Measurements from ENCODE around the gene BRME1.
A peak's percentile ranks its signal among the peaks of the same experiment; 100 is the strongest.

Gene BRME1

DNA sequence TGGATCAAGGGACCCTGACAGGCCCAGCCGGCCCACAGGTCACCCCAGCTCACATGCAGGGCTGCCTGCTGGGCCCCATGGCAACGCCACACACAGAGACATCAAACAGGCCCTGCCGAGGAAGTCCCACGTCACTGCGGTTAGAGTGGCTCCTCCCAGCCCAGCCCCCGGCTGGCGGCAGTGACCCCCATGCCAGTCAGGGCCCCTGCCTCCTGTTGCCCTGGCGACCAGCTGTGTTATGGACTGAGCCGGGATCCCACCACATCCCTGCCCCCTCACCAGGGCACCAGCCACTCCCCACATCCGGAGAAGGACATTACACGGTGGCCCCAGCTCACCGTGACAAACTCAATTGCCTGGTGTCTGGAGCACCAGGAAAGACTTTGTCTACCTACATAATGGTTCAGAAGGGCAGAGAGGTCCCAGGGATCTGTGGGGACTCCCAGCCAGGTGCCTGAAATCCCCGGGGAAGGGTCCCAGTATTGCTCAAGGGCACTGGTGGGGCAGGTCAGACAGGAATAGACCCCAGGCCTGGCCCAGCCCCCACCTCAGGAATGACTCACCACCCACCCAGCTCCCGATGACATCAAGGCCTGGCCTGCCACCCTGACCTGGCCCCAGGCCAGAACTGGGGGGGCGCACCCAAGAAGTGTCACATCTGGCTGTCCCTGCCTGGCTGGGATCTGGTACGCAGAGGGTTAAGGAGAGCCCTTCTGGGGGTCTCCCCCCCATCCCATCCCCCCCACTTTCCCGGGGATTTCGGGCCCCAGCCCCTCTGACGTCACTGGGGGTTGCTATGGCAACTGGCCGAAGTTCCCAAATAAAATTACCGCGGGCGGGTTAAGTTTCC, 59.1 kb downstream of the BRME1 start:
- peak; percentile 77 to 87 for DNase-seq (ENCODE audit: low read depth in 2 of 2)

DNA sequence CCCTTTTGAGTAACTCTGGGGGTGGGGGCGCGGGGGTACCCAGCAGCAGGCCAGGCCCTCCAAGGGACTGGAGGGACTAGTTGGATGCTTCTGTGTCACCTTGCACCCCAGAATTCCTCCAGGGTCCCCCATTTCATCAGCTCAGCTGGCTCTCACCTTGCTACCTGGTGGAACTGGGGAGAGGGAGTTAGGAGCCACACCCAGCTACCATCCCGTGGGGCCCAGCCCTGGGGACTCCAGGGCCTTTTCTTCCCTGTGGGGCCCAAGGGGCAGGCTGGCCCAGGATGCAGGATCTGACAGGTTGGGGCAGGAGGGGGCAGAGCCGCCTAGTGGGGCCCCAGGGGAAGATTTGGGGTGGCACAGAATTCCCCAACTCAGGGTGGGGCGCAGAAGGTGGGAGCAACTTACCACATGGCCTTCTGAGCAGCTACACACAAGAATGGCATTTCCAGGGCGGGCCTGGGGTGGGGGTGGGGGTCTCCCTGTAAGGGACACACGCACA, 61.7 kb downstream of the BRME1 start:
- DNase-seq (ENCODE audit: low read depth in 2 of 2) = no peak

DNA sequence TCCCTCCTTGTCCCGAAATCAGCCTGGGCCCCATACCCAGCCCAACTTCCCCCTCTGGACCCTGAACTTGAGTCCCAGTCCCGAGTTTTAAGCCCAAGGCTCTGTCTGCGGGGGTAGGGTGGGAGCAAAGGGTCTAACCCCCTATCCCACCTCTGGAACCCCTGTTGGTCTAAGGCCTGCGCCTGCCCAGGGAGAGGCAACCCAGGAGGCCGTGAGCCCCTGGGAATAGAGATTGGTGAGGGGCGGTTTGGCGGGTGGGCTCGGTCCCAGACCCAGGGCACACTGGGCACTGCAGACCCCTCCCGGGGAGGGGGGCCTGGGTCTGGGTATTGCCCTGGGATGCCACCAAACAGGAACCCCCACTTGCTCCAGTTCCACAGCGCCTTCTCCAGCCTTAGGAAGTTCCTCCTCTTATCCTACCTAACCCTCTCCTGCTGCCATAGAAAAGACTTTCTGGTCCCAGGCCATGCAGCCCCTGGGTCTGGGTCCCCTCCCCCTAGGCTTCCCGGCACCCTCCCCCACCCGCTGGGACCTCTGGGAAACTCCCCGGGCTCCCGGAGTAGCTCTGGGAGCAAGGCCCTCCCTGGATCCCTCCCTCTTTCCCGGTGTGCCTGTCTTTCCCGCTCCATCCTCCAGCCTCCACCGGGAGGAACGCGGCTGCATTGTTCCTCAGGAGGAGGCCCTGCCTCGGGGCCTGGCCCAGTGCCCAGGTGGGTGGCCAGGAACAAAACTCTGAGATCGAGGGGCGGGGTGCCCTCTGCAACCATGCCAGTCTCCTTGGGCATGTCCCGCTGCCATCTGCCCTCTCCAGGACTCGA, 62.6 kb downstream of the BRME1 start:
- no peak for DNase-seq (ENCODE audit: low read depth in 2 of 2)

DNA sequence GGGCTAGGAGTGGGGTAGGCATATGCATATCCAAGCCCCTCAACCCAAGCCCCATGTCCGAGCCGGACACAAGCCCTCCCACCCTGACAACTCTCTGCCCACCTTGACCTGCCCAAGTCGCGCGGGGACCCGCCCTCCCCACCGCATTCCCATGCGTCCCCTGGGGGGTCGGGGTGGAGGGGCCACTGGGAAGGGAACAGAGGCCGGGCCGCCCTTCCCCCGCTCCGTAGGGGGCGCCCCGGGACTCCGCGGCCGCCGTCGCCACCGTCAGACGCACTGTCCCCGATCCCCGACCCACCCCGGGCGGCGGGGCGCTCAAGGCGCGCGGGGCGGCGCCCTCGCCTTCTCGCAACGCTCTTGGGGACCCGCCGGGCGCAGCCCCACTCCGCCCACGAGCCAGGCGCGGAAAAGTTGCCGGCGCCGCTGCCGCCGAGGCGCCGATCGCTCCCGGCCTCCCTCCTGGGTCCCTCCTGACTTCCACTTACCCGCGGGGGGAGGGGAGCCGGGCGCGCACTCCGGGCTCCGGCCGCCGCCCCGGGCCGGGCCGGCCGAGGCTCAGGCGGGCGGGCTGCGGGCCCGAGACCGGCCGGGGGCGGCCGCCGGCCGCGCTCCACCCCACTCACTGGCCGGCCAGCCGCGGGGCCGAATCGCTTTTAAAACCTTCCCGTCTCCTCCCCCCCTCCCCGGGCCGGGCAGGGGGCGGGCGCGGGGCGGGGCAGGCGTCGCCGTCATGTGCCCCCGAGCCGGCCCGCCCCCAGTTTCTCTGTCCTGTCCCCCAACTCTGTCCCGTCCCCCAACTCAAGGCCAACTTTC, 63.4 kb downstream of the BRME1 start:
- DNase-seq (ENCODE audit: low read depth in 2 of 2) = peak in 1 of 2 donors; percentile 60

DNA sequence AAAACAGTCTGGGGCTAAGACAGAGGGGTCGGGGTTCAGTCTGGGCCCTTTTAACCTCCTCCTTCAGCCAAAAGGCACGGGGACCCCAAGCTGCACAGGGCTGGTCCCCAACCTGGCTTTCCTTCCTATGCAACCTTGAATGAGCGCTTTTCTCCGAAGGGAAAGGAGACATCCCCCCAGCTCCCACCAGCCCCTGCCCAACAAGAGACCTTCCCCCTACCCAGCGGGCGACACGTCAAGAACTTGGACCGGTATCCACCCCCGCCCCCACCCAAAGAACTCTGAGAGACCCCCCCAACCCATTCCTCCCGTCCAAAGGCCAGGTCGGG, 64.0 kb downstream of the BRME1 start:
- DNase-seq (ENCODE audit: low read depth in 2 of 2) = no peak

DNA sequence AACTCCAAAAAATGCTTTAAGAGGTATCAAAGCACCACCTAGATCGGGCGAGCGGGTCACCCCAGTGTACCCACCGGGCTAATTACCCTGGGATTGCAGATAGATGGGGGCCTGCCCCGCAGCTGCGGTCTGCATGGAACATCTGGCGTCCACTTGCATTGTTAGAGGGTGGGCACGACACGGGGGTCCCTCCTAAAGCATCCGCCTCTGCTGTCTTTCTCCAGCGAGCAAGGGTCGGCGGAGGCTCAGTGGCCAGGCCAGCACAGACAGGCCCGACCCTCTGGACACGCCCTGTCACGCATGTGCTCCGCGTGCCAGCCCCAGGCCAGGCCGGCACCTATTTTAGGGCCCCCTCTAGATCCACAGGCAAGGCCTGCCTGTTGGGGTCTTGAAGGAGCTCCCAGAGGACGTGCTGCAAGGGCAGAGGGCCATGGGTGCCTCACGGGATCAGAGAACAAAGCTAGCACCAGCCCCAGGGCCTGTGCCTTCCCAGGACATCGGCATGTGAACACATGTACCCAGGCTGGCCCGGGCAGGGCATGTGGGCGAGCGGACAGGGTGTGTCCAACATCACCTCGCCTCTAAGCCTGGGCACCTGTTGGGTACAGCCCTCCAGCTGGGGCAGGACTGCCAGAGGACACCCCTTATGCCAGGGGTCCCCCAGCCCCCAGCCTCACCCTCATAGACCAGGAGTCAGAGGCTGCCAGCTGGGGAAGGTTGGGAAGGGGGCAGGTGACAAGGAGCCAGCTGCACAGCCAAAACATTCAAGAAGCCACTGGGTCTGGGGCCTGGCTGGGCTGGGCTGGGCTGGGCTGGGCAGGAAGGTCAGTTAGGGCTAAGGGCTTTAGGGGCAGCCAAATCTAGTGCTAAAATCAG, 64.6 kb downstream of the BRME1 start:
- no peak for DNase-seq (ENCODE audit: low read depth in 2 of 2)

DNA sequence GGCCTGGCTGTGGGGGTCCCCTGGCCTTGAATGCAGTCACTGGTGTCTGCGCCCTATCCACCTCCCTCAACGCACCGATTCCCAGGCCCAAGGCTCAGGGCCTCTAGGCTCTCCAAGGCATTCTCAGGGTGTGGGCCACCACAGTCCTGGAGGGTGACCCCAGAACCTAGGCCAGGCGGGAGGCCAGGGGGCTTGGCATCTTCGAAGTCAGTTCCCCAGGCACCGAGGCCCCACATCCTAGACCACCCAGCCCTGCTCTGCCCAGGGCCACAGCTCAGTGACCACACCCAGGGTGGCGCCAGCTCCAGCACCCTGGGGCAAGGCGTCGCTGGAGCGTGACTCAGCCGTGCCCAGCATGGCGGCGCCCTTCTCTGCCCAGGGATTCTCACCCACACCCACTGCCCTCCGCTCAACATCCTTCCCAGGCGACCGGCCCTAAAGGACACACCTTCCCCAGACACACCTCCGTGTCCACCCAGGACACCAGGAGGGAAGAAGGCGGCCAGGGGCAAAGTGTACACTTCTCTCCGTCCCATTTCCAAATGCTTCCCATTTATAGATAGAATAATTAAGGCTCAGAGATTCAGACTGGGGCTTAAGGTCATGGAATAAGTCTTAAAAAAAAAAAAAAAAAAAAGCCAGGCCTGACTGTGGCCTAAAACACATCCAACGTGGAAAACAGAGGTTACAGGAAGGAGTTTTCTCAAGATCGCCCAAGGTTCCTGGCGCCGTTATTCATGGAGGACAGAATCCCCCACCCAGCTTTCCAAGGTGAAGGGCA, 65.4 kb downstream of the BRME1 start:
- no peak for DNase-seq (ENCODE audit: low read depth in 2 of 2)

DNA sequence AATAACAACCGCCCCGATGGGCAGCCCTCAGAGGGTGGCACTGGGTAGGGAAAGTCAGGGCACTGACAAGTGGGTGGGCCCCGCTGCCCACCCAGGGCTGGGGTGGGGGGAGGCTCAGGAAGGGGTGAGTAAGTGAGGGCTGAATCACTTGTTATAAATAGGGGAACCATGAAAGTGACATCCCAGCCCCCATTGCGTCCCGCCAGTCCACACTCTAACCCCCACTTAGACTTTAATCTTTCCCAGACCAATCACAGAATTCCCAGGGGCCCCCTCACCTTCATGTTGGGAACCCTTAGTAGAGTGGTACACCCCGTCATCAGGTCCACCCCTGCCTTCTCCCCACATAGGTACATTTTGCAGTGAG, 66.0 kb downstream of the BRME1 start:
- no peak for DNase-seq (ENCODE audit: low read depth in 2 of 2)

DNA sequence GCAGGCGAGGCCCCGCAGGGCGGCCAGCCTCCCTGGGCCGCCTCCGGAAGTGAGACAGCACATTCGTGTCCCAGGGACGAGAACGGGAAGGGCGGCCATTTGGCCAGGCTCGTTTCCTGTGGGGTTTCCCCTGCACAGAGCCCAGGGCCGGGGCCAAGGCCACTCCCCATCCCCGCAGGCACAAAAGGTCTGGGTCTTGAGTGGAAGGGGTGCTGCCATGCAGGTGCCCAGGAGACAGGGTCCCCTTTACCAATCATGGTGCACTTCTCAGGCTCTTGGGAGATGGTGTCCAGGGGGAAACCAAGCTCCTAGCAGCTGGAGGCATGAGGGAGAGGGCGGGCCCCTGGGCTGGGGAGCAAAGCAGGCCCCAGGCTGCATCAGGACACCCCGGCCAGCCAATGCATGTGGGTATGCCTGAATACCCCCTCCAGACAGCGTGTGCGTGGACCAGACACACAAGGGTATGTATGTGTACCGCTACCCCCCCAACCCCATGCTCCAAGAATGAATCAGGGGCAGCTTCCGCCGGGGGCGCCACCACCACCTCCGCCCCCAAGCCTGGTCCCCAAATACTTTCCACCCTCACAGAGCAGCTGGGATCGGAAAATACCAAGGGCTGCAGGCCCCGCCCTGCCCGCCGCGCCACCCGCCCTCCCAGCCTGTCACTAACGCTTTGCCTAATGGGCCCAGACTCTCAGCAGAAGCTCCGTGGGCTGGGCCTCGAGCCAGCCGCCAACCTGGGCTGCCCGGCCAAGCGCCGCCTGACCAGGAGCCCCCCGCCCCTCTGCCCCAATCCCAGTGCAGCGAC, 66.6 kb downstream of the BRME1 start:
- DNase-seq (ENCODE audit: low read depth in 2 of 2) = peak; percentile 83 to 84

DNA sequence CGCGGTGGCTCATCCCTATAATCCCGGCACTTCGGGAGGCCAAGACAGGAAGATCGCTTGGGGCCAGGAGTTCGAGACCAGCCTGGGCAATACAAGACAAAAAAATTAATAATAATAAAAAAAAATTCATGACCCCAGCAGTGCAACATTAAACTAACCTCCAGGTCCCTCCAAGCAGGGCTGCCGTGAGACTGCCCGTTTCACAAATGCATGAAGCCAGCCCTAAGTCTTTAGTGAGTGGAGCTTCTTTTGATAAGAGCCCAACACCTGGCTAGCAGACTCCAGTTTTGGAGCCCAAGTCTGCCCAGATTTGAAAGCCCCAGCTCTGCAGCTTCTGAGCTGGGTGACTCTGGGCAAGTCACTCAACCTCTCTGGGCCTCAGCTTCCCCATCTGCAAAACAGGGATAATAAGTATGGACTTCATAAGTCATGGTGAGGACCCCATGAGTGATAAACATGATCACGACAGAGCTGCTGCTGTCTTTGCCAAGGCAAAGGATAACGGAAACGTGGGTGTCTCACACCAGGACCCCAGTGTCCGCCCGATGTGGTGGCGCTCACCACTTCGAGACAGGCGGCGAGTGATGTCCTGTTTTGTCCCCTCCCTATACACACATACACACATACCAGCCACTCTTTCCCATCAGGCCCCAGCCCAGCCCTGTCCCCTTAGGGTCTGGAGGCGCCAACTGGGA, 67.3 kb downstream of the BRME1 start:
- no peak for DNase-seq (ENCODE audit: low read depth in 2 of 2)

DNA sequence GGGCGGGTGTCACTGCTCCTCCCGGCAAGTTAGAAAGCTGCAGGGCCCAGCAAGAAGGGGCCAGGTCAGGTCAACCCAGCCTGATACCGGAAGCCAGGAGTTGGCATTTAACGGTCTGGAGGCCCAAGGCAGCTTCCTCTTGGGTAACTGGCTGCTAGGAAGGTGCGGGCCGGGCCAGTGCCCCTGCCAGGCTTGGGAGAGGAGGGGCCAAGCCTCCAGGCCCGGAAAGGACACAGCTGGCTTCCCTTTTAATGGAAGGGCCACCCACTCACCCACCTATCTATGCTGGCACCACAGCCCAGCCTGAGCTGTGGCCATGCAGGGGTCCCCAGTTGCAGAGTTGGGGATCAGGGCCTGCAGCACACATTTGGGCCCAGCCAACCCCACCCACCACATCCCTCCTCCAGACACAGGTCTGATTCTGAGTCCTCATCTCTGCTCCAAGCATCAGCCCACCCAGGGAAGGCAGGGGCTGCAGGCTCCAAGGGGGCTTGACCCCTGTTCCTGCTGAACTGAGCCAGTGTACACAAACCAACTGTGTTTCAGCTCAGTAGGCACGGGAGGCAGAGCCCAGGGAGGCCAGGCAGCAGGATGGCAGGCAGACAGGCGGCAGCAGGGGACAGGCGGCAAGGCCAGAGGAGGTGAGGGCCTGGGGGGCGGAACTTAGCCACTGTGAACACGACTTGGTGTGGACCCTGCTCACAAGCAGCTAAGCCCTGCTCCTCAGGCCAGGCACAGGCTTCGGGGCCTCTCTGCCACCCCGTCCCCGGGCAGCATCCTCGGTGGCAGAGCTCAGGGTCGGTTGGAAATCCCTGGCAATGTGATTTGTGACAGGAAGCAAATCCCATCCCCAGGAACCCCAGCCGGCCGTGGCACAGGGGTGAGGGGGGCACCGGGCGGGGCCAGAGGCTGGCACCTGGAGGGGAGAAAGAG, 69.9 kb downstream of the BRME1 start:
- no peak for DNase-seq (ENCODE audit: low read depth in 2 of 2)

DNA sequence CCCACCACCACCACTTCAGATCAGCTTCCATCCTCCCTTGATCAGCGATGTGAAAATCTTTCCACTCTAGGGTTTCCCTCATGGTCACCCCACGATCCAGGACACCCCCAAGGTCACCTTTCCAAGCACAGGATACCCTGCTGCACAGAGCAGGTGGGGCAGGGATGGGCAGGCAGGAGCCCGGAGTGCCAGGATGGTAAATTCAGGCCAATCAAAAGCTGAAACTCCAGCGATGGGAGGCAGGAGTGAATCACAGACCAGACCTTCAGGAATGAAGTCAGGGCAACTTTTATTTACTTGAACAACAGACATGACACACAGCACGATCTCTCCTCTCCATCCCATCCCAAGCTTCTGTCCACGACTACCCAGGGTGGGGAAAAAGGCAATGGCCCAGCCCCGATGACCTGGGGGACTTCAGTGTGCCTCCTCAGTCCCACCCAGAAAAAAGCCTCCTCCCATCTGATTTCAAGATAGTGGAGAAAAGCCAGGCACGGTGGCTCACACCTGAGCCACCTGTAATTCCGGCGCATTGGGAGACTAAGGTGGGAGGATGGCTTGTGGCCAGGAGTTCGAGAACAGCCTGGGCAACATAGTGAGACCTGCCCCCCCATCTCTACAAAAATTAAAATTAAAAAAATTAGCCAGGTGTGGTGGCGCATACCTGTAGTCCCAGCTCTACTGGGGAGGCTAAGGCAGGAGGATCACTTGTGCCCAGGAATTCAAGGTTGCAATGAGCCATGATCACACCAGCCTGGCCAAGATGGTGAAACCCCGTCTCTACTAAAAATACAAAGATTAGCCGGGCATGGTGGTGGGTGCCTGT, 71.5 kb downstream of the BRME1 start:
- no peak for DNase-seq (ENCODE audit: low read depth in 2 of 2)

DNA sequence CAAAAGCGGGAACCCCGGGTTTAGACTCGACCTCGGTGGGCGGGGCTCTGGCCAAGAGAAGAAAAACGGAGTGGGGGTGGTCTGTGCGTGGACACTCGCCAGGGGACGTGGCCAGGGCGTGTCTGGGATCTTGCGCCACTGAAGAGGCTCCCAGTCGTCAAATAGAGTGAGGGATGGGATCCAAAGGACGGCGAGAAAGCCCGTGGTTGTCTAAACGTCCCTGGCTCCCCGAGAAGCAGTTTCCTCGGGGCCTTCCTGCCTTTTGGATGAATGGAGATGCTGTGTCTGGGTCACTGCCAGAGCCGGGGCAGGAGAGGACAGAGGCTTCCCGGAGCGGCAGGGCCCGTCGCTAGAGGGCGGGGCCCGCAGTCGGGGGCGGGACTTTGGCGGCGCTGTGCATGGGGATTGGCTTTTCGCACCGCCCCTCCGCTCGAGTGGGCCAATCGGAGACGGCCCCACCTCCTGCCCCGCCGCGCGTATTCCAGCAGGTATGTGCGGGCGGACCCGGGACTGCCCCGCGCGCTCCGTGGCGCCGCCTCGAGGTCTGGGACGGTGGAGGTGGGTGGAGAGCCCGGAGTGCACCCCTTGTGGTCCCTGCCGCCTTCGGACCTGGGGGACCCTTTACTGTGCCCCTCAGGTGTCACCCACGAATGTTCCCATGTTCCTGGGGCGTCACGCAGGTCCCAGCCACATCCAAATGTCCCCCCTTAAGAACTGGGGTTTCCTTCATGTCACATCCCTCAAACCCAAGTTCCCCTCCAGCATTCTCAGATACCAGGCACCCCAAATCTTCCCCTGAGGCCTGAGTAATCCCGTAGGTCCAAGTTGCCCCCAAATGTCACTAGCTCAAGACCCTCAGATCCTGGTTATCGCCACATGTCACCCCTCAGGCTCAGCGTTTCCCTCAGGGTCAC, 72.3 kb downstream of the BRME1 start:
- DNase-seq (ENCODE audit: low read depth in 2 of 2) = peak; percentile 88 to 93
